ENCODE data around the gene SLC4A4.

Gene SLC4A4

DNA sequence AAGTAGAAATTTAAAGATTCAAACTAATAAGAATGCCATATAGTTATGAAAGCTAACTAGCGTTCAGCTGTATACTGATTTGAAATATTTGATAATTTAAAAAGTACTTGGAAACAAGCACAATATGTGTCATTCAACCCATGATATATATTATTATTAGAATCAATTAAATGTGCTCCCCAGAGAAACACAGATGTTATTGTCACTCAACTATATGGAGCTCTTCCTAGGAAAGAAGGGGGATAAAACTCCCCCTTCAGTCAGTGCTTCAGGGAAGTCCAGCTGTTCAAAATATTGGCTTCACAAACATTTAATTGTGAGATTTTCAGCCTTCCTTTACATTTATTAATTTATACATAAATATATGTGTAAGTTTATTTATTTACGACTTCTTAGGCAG is 135.9 kb downstream of the SLC4A4 start:
- ATAC-seq: no peak

DNA sequence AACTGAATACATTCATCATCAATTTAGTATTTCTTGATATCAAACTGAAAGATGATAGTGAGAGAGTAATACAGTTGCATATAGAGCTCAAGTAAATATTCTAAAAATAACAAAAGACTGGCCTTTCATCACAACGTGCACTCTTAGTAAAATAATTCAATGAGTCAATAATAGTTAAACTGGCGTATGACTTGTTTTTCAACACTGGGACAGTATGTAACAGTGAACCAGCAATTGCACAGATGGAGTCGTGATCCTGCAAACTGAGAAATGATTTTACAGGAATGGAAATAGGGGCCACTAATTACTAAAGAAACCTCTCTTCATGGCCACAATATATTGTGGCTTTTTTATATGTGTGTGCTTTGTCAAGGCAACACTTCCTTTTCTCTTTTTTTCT is 137.4 kb downstream of the SLC4A4 start:
- no peak for ATAC-seq

DNA sequence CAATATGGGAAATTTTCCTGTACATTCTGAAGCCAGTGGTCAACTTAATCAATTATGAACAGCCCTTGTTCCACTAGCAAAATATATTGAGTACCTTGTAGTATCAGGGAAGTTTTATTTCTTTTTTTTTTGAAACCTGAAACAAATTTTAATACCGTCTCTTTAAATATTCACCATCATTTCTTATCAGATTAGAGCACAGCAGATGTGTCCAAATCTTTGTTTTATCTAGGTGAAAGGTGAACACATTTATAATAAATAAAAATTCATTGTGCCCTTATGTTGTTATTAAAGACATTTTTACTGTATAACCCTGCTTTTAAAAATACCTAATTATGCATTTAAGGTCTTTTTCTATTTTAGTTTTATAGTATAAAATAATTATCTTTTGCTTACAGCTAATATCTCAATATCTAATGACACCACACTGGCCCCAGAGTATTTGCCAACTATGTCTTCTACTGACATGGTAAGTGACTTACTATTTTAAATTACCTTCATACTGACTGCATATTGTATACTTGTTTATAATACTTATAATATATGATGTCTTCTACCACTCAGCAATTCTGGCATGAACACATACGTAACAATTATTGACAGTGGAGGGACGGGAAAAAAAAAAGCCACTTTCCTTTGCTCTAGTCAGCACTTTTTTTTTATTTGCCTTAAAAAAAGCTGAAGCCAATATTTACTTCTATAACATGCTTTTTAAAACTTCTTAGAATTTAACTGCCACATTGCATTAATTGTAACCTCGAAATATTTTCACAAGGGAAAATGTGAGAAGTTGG is 147.9 kb downstream of the SLC4A4 start:
- ATAC-seq: no peak

DNA sequence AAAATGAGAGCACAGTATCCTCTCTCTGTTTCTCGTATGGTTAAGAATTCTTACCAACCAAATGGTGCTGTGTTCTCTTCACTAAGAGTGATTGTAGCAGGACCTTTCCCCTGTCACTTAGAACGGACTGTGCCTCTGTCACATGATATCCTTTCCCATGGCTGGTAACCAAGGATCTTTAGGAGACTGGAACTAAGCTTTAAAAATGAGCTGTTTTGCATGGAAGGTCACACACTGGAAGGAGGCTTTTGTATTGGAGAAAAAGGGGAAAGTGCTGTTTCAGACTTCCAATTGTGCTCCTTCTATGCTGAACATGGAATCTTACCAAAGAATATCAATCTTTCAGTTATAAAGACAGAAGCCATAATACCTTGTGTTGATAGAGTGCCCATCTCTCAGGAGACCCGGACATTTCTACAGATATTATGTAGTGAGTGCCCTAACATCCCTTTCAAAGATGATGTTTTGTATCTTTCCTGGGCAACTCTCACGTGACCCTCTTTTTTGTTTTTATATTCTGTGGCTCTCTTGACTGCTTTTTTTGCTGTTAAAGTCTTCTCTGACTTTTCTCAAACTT is 148.6 kb downstream of the SLC4A4 start:
- ATAC-seq: no peak

DNA sequence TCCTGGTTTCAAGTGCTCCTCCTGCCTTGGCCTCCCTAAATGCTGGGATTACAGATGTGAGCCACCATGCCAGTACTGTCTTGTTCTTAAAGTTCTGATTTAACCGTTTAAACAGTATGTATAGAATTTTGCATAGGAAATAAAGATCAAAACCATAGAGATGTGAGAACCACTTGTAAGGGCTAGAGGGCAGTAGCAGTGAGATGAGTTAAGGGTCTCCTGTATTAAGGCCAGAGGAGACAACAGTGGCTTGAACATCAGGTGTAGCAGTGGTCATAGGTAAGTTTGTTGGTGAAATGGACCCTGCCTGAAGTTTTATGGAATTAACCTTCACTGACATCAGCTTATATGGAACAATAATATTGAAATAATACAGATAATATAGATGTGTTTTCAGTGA is 155.7 kb downstream of the SLC4A4 start:
- ATAC-seq: no peak

DNA sequence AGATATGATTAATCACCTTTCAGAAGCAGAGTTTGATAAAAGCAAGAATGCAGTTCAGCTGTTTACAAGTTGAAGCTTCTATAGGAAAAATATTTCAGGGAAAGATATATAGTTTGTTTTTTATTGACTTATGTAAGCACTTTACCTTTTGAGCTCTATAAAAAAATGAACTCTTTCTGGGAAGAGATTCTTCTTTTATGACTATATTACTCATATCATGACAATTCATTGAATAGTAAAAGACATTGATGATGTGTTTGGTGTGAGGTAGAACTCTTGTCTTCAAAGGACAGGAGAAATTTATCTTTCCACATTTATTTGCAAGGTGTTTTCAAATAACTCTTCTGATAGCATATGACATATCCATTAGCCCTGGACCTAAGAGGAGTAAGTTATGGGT is 156.6 kb downstream of the SLC4A4 start:
- no peak for ATAC-seq

DNA sequence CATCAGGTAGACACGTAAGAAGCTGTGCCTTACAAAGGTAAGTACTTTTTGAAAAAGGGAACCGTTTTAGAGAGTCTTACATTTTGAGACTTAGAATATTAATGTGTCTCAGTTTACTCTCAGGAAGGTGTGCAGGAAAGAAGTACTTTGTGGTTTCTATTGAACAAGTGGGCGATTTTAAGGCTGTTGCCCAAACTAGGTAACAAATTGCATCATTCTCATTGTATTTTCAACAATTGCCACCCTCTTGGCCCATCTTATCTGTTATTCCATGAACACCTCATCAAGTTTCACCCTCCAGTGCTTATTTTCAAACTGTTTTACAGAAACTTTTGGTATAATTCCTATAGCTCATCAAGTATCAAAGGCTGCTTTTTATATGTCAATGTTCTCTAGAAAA is 158.3 kb downstream of the SLC4A4 start:
- ATAC-seq: no peak

DNA sequence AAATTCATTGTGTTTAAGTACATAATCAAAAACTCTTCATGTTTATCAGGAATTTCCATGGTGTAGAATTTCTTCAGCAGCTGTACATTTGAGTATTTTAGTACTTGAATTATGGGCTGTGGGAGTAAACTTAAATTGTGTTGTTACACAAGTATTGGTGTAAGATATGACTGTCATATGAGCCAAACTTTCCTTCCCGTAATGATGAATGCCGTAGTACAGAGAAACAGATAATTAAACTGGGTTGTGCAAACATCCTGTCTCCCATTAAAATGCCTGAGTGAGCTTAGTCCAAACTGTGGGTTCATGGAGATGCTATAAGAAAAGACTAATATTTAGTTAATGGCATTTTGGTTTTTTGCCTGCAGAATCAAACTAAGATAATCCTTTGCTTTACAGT is 159.2 kb downstream of the SLC4A4 start:
- ATAC-seq: no peak

DNA sequence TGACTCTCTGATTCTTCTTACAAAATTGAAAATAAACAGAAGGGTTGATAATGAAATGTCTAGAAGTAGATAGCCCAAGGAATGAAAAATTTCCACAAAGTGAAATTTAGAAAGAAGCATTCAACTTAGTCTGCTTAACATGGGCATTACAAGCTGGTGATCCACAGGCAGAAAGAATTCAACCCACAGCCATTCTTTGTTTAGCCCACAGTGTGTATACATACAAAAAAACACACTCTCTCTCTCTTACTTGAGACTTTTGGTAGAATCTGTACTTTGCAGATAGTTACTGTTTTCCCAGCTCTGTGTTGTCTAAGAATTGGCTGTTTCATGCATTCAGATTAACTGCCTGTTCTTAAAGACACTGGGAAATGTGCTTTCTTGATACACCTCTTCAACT is 159.8 kb downstream of the SLC4A4 start:
- ATAC-seq: no peak

DNA sequence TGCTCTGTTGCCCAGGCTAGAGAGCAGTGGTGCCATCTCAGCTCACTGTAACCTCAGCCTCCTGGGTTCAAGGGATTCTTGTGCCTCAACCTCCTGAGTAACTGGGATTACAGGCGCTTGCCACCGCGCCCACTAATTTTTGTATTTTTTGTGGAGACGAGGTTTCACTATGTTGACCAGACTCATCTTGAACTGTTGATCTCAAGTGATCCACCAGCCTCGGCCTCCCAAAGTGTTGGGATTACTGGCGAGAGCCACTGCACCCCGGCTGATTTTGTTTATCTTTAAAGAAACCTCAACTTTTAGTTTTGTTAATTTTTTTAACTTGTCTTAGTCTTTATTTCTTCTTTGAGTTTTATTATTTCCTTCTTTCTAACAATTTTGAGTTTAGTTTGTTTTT is 163.2 kb downstream of the SLC4A4 start:
- ATAC-seq: no peak

DNA sequence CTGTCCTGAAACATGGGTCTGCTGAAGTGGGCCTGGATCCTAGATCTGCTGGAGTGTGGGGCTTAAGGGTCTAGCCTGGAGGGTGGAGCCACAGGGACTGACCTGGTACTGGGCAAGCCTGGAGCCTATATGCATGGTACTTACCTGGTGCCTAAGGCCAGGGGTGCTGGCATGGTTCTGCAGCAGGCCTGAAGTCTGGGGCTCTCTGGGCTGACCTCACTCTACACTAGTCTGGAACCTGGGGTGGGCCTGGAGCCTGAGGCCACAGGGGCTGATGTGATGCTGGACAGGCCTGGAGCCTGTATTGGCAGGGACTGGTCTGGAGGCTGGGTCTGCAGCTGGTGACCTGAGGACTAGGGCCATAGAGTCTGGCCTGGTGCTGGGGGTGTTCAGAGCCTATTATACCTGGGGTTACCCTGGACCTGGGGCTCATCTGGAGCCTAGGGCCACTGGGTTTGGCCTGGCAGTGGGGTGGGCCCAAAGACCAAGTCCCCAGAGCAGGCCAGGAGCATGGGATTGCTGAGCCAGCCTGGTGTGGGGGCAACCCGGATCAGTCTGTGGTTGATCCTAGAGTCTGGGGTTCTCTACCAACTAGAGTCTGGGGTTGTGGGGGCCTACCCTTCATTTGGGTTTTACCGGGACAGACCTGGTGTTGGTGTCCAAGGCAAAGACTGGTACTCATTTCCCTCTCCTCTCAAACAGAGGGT is 179.6 kb downstream of the SLC4A4 start:
- ATAC-seq: no peak

DNA sequence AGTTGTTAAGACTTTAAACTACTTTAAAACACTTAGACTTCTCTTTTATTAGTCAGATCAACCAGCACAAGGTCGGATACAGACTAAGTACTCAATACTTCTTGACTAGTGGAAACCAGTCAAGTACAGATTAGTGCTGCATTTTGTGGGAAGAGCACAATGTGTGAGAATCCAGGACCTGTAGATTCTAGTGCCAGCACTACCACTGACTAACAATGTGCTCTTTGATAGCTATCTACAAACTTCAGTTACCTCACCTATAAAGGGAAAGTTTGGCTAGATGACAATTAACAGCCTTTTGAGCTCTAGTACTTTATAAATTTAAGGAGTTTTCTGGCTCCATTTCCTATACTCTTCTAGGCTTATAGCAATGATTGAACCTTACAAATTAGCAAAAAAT is 181.5 kb downstream of the SLC4A4 start:
- no peak for ATAC-seq

DNA sequence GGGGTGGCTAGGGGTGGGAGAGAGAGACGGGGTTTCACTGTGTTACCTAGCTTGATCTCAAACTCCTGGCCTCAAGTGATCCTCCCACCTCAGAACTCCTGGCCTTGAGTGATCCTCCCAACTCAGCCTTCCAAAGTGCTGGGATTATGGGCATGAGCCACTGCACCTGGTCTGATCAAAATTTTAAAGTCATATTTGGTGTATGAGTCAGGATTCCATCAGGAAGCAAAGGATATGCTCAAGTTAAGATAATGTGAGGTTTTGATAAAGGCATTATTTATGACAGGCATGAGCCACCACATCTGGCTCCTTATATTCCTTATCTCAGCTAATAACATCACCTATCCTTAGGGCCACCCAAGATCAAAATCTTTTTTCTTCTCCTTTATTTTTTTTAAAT is 182.0 kb downstream of the SLC4A4 start:
- ATAC-seq: no peak

DNA sequence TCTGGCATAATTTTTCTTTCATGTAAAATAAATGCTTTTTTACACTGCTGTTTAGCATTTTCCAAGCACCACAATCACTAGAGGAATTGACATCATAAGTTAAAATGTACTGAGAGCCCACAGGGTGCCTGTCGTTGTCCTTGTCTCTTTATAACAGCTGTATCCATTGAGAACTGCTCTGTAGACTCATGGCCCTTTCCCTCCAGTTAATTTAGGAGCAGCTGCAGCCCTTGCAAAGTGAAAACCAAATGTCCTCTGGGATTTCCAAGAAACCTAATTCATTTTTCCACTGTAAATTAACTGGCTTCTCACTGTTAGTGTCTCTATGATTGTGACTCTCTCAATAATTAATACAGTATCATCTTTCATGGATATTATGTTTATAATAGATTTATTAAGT is 185.9 kb downstream of the SLC4A4 start:
- no peak for ATAC-seq

DNA sequence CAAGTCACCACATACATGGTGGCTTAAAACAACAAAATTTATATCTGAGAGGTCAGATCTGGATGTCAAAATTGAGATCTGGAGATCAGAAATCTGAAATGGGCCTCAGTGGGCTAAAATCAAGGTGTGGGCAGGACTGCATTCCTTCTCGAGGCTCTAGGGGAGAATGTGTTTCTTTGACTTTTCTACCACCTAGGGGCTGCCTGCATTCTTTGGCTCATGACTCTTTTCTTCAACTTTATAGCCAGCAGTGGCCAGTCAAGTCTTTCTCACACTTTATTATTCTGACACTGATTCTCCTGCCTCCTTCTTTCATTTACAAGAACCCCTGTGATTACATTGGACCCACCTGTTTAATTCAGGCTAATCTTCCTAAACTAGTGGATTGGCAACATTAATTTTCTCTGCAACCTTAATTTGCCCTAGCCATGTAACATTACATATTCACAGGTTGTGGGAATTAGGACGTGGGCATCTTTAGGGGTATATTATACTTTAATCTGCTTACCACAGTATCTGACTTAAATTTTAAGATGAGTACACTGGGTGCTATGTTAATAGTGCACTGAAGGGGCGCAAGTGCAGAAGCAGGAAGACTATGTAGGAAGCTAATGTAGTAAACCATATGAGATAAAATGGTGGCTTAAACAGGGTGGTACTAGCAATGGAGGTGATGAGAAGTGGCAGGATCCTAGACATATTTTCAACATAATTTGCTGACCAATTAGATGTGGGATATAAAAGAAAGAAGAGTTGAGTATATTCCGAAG is 188.0 kb downstream of the SLC4A4 start:
- ATAC-seq: no peak

DNA sequence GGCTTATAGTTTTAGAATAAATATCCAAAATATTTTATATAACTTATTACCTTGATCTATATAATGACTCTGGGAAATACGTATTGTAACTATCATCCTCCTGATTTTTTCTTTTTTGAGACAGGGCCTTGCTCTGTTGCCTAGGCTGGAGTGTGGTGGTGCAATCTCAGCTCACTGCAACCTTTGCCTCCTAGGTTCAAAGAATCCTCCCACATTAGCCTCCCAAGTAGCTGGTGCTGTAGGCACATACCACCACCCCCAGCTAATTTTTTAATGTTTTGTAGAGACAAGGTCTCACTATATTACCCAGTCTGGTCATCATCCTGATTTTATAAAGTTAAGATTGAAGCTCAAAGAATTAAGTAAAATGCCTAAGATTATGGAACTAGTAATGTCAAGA is 193.6 kb downstream of the SLC4A4 start:
- ATAC-seq: no peak

DNA sequence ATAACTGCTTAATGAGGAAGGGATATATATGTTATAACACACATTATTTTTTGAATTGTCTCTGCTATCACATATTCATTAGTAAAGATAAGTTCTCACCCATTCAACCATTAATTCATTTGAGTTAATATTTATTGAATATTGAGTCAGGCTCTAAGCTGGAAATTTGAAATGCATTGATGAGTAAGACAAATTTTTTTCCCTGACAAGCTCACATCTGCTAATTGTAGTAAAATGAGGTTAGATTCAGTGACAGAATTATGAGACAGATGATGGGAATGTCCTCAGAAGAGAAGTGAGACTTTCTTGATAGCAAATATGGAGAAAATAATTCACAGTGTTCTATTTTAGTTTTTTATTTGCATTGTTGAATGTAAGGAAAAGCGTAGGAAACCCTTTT is 194.3 kb downstream of the SLC4A4 start:
- ATAC-seq: no peak

DNA sequence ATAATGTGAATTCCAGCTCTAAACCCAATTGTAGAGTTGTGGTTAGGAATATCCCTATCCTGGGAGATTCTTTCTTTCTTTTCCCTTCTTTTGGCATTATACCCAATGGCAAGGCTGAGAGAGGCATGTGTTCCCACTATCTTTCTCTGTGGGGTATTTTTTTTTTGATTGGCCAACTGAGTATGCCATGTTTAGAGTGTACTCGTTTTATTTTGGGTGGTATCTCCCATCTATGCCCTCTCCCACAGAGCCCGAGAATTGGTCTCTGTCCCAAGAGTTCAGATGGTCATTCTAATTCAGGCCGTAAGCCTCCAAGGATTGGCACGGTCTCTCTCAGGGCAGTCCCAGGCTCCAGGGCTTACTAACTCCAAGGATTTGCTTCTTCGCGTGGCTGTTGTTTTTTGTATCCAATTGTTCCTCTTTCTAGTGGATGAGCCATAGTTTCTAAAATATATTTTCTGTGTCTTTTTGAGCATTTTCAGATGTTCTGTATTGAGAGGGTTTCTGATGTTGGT is 198.8 kb downstream of the SLC4A4 start:
- ATAC-seq: no peak

DNA sequence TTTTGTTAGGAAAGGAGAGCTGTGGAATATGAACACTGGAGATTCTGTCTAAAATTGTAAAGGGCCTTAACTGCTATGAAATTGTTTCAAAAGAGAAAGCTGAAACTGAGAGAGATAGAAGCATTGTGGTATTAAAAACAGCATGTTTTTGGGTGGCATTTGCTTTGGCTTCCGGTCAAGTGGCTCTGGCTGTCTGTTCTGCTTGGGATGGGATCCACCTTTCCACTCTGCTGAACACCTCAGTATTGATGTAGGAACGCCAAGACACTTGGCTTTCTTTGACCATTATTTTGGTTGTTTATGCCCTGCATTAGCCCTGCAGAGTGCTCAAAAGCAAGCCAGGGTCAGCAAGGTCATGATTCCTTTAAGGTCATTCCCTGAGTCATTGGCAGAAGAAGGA is 199.7 kb downstream of the SLC4A4 start:
- no peak for ATAC-seq

DNA sequence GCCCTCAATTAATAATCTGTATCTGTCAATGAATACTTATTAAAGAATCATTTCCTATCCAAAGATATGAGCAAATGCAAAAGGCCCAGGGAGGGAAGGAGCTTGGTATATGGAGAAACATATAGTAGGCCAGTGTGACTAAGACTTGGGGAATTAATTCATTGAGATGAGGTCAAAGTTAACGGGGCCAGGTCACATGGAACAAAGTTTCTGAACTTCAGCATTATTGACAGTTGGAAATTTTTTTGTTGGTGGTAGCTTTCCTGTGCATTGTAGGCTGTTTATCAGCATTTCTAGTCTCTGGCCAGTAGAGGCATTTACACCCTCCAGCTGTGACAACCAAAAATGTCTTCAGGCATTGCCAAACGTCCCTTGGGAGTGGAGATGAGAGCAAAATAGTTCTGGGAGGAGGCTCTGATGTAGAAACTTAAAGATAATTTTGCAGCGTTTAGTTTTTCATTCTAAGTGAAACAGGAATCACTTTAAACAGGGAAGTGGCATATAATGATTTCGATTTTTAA is 202.0 kb downstream of the SLC4A4 start:
- no peak for ATAC-seq

DNA sequence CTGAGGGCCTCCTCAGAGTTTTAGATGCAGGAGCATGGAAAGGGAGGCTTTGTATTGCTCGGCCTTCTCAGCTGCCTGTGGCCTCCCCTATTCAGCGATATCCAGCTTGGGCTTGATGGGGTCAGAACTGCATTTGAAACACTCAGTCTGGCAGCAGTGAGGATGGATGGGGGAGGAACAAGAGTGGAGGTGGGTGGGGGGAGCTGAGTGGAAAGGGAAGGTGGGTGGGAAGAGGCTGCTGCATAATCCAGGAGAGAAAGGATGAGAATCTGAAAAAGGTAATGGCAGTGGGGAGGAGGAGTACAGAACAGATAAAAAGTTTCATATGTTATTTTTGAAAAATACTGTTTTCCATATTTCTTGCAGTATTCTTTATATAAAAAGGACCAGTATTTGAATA is 202.7 kb downstream of the SLC4A4 start:
- no peak for ATAC-seq

DNA sequence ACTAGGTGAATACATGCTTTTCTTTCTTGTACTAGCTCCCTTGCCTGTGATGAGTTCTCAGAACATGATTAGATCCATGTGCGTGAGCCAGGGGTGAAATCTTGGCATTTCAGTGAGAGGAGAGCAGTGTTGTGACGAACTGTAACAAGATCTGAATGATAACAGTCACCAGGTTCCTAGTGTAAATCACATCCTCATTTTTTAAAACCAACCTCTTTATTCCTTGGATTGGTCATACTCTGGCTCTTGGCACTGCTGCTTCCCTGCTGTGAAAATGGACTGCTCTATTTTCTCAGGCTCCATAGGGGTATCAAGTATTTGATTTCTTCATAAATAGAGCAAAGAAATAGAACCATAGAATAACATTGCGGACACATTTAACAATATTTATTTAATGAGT is 206.3 kb downstream of the SLC4A4 start:
- ATAC-seq: no peak
